Mammary epithelial cell (primary cell): ENCODE data around the gene ZNF277.

Experiments used
- CTCF ChIP-seq, 2 donors: IDR thresholded peaks in 1 of 2; conservative IDR thresholded peaks in 1 of 2; 2 replicates each; pipeline ENCODE4 v1.5.1; 2011 to 2012; ENCODE audit warnings: inconsistent platforms in 2 of 2, low read length in 2 of 2, mild to moderate bottlenecking in 2 of 2, control low read depth in 1 of 2, low read depth in 1 of 2; ENCODE audit not compliant: insufficient read depth in 1 of 2; ENCODE audit errors: extremely low read depth in 1 of 2
- EZH2 ChIP-seq: IDR thresholded peaks from 2 replicates; pipeline ENCODE4 v1.6.1; 2012; ENCODE audit warnings: low read length, inconsistent platforms, borderline replicate concordance

GRCh38 chr7:112159351-112159750, 47.1 kb upstream of the ZNF277 start:
- TF ChIP-seq CTCF (conservative IDR thresholded peaks at IDR 0.05 in 1 of 2, IDR thresholded peaks at IDR 0.05 in 1 of 2; ENCODE audit: extremely low read depth in 1 of 2, insufficient read depth in 1 of 2, low read depth in 1 of 2, low read length in 2 of 2) (no peak), EZH2 (no peak)
